ENCODE results near the gene NPFFR2. TPM values are rescaled to one million over a fixed set of nuclear protein-coding genes. Genes with fewer than 3 reads are reported as not detected.
"Not testable (repeated sequence)": the region's sequence is repeated elsewhere in the genome, so short reads cannot be mapped to it uniquely, and the experiment has no call there.

NPFFR2 gene
- total RNA-seq, 6 experiments from 2014 or later = not detected

GRCh38 chr4:72067051-72067450 lies 35.3 kb downstream of the NPFFR2 start:
- Mint-ChIP-seq H3K27me3 (ENCODE audit: insufficient read depth) (no peaks in the 10 kb centered on the region; the same call in 1 of the 2 replicates), H3K4me1 (ENCODE audit: low read depth) (no peaks in the 10 kb centered on the region), H3K36me3 (ENCODE audit: low read depth) (no peaks in the 10 kb centered on the region), H3K27ac (no peak overlapping the region), H3K4me3 (no peak overlapping the region), H3K9me3 (peaks cover 23% of the 10 kb centered on the region)
- no peak for TF ChIP-seq CTCF (IDR thresholded peaks at IDR 0.05)
- no peak for DNase-seq

GRCh38 chr4:72073816-72074215 lies 42.0 kb downstream of the NPFFR2 start:
- no peak for DNase-seq
- H3K27ac Mint-ChIP-seq = no peak overlapping the region
- no peaks in the 10 kb centered on the region; the same call in 1 of the 2 replicates for H3K27me3 Mint-ChIP-seq (ENCODE audit: insufficient read depth)
- H3K9me3 Mint-ChIP-seq = peaks cover 17% of the 10 kb centered on the region
- no peaks in the 10 kb centered on the region for H3K36me3 Mint-ChIP-seq (ENCODE audit: low read depth)
- no peak for TF ChIP-seq CTCF (IDR thresholded peaks at IDR 0.05)
- no peaks in the 10 kb centered on the region for H3K4me1 Mint-ChIP-seq (ENCODE audit: low read depth)
- H3K4me3 Mint-ChIP-seq = no peak overlapping the region

- Mint-ChIP-seq H3K9me3 (peaks cover 16% of the 10 kb centered on the region), H3K4me3 (no peak overlapping the region)
Measured at GRCh38 chr4:72076562-72076961, 44.8 kb downstream of the NPFFR2 start.

GRCh38 chr4:72077346-72077745 lies 45.5 kb downstream of the NPFFR2 start:
- no peaks in the 10 kb centered on the region for H3K27me3 Mint-ChIP-seq (ENCODE audit: insufficient read depth)

More at GRCh38 chr4:72076562-72076961, 44.8 kb downstream of the NPFFR2 start:
- H3K27ac Mint-ChIP-seq = no peak overlapping the region
- no peak for DNase-seq
- no peaks in the 10 kb centered on the region for H3K4me1 Mint-ChIP-seq (ENCODE audit: low read depth)
- H3K27me3 Mint-ChIP-seq (ENCODE audit: insufficient read depth) = no peaks in the 10 kb centered on the region
- TF ChIP-seq CTCF (IDR thresholded peaks at IDR 0.05) = no peak
- no peaks in the 10 kb centered on the region for H3K36me3 Mint-ChIP-seq (ENCODE audit: low read depth)

GRCh38 chr4:72084587-72085011 lies 52.8 kb downstream of the NPFFR2 start:
- Mint-ChIP-seq H3K36me3 (ENCODE audit: low read depth) (no peaks in the 10 kb centered on the region), H3K9me3 (peaks cover 14% of the 10 kb centered on the region), H3K4me3 (no peak overlapping the region), H3K27me3 (ENCODE audit: insufficient read depth) (no peaks in the 10 kb centered on the region), H3K4me1 (ENCODE audit: low read depth) (no peaks in the 10 kb centered on the region), H3K27ac (no peak overlapping the region)
- TF ChIP-seq CTCF (IDR thresholded peaks at IDR 0.05) = no peak
- no peak for DNase-seq

More at GRCh38 chr4:72077346-72077745, 45.5 kb downstream of the NPFFR2 start:
- no peak for DNase-seq
- peaks cover 8% of the 10 kb centered on the region for H3K9me3 Mint-ChIP-seq
- H3K4me1 Mint-ChIP-seq (ENCODE audit: low read depth) = no peaks in the 10 kb centered on the region
- no peak for TF ChIP-seq CTCF (IDR thresholded peaks at IDR 0.05)
- no peaks in the 10 kb centered on the region for H3K36me3 Mint-ChIP-seq (ENCODE audit: low read depth)
- H3K27ac Mint-ChIP-seq = no peak overlapping the region
- H3K4me3 Mint-ChIP-seq = no peak overlapping the region

- H3K36me3 Mint-ChIP-seq (ENCODE audit: low read depth); H3K27me3 Mint-ChIP-seq (ENCODE audit: insufficient read depth); DNase-seq; H3K4me1 Mint-ChIP-seq (ENCODE audit: low read depth); H3K4me3 Mint-ChIP-seq; H3K27ac Mint-ChIP-seq: not testable (repeated sequence)
- H3K9me3 Mint-ChIP-seq = peaks cover 22% of the 10 kb centered on the region
Measured at GRCh38 chr4:72090606-72091005, 58.8 kb downstream of the NPFFR2 start.
